Vagina (tissue), 2 donors: Measurements from ENCODE around the gene ERBB4. TPM values are rescaled to one million over a fixed set of nuclear protein-coding genes. Genes with fewer than 3 reads are reported as not detected.

ENCODE experiments used
- DNase-seq, 2 donors: peaks; one replicate each; pipeline ENCODE4 v3.0.0-alpha.2; 2017; ENCODE audit errors: extremely low spot score in 2 of 2
- H3K27ac ChIP-seq: fragments of 200-600 bp; sonication (generic); one replicate; pipeline ENCODE4 v1.5.1; 2019
- H3K27me3 ChIP-seq: fragments of 200-600 bp; sonication (generic); one replicate; pipeline ENCODE4 v1.5.1; 2019
- H3K36me3 ChIP-seq, 2 donors: fragments of 200-600 bp; sonication (generic); one replicate each; pipeline ENCODE4 v1.5.1; 2017 to 2019
- H3K4me1 ChIP-seq: fragments of 200-600 bp; sonication (generic); one replicate; pipeline ENCODE4 v1.5.1; 2019
- H3K4me3 ChIP-seq, 2 donors: fragments of 200-600 bp; sonication (generic); 1 replicate in 1 of 2; 2 replicates in 1 of 2; pipeline ENCODE4 v1.5.1; 2016 to 2019
- H3K9me3 ChIP-seq: fragments of 200-600 bp; sonication (generic); one replicate; pipeline ENCODE4 v1.5.1; 2019
- CTCF ChIP-seq, 3 experiments: fragments of 450-650 bp in 2 of 3; fragments of 200-600 bp in 1 of 3; sonication (generic) in 1 of 3; IDR thresholded peaks; one replicate each; pipeline ENCODE4 v1.5.1; 2017 to 2019; ENCODE audit warnings: antibody characterized with exemption in 3 of 3, mild to moderate bottlenecking in 2 of 3, moderate library complexity in 2 of 3
- POLR2A ChIP-seq, 2 donors: fragments of 450-650 bp; IDR thresholded peaks; one replicate each; pipeline ENCODE4 v1.6.1; 2017; ENCODE audit warnings: antibody characterized with exemption in 2 of 2, mild to moderate bottlenecking in 2 of 2, moderate library complexity in 2 of 2
- POLR2AphosphoS5 ChIP-seq, 2 donors: sonication (generic); formaldehyde crosslinking; IDR thresholded peaks; one replicate each; pipeline ENCODE4 v1.9.0; 2017; ENCODE audit warnings: antibody characterized with exemption in 2 of 2, mild to moderate bottlenecking in 2 of 2, low read depth in 1 of 2; ENCODE audit not compliant: insufficient read depth in 1 of 2
- intact Hi-C: fragments of 100-400 bp; cut with DNase I; formaldehyde crosslinking; loops from one replicate; pipeline ENCODE4 v1.15.1; 2023
- total RNA-seq: library from RNA; depleted of rRNA; stranded (reverse); fragments of >200 nt; gene quantifications from one replicate; pipeline ENCODE4 v1.2.3, GENCODE V29; 2016

Gene ERBB4
- total RNA-seq, 1 donor from 2014 or later: 0.25 TPM

- no peak overlapping the region for H3K27ac ChIP-seq
- no peaks in the 10 kb centered on the region for H3K36me3 ChIP-seq
Measured at GRCh38 chr2:211664321-211664720, 874.3 kb downstream of the ERBB4 start.

GRCh38 chr2:211654211-211654780 lies 884.3 kb downstream of the ERBB4 start:
- Histone ChIP-seq H3K9me3 (no peaks in the 10 kb centered on the region), H3K27ac (no peak overlapping the region), H3K4me1 (no peaks in the 10 kb centered on the region), H3K27me3 (no peaks in the 10 kb centered on the region), H3K4me3 (no peak overlapping the region), H3K36me3 (no peaks in the 10 kb centered on the region)
- intact Hi-C loops: no loop called here
- no peak for DNase-seq
- TF ChIP-seq POLR2AphosphoS5 (IDR thresholded peaks at IDR 0.05; ENCODE audit: insufficient read depth in 1 of 2, low read depth in 1 of 2): no peak
- TF ChIP-seq CTCF (IDR thresholded peaks at IDR 0.05): no peak
- TF ChIP-seq POLR2A (IDR thresholded peaks at IDR 0.05): no peak

More at GRCh38 chr2:211664321-211664720, 874.3 kb downstream of the ERBB4 start:
- no peak for DNase-seq
- TF ChIP-seq POLR2A (IDR thresholded peaks at IDR 0.05) (no peak), POLR2AphosphoS5 (IDR thresholded peaks at IDR 0.05; ENCODE audit: insufficient read depth in 1 of 2, low read depth in 1 of 2) (no peak), CTCF (IDR thresholded peaks at IDR 0.05) (no peak)
- Histone ChIP-seq H3K27me3 (no peaks in the 10 kb centered on the region), H3K4me3 (no peak overlapping the region), H3K4me1 (no peaks in the 10 kb centered on the region), H3K9me3 (no peaks in the 10 kb centered on the region)
- intact Hi-C loops: no loop called here

- intact Hi-C loops: no loop called here
- no peak for TF ChIP-seq CTCF (IDR thresholded peaks at IDR 0.05)
- H3K36me3 ChIP-seq: no peaks in the 10 kb centered on the region
- no peak overlapping the region for H3K27ac ChIP-seq
- DNase-seq: no peak
- no peaks in the 10 kb centered on the region for H3K9me3 ChIP-seq
- H3K4me3 ChIP-seq: no peak overlapping the region
- no peaks in the 10 kb centered on the region for H3K27me3 ChIP-seq
- no peaks in the 10 kb centered on the region for H3K4me1 ChIP-seq
Measured at GRCh38 chr2:211652327-211652726, 886.3 kb downstream of the ERBB4 start.

- DNase-seq: no peak
- H3K27ac ChIP-seq: no peak overlapping the region
- no peaks in the 10 kb centered on the region for H3K36me3 ChIP-seq
- H3K9me3 ChIP-seq: no peaks in the 10 kb centered on the region
- intact Hi-C loops: no loop called here
- no peaks in the 10 kb centered on the region for H3K27me3 ChIP-seq
- no peak for TF ChIP-seq POLR2A (IDR thresholded peaks at IDR 0.05)
- no peak for TF ChIP-seq POLR2AphosphoS5 (IDR thresholded peaks at IDR 0.05; ENCODE audit: insufficient read depth in 1 of 2, low read depth in 1 of 2)
- TF ChIP-seq CTCF (IDR thresholded peaks at IDR 0.05): no peak
- no peaks in the 10 kb centered on the region for H3K4me1 ChIP-seq
- no peak overlapping the region for H3K4me3 ChIP-seq
Measured at GRCh38 chr2:211649331-211649730, 889.3 kb downstream of the ERBB4 start.

- no peak for DNase-seq
- intact Hi-C loops: no loop called here
- H3K9me3 ChIP-seq: no peaks in the 10 kb centered on the region
Measured at GRCh38 chr2:211631503-211631902, 907.1 kb downstream of the ERBB4 start.

More at GRCh38 chr2:211631503-211631902, 907.1 kb downstream of the ERBB4 start:
- Histone ChIP-seq H3K36me3 (no peaks in the 10 kb centered on the region), H3K27ac (no peak overlapping the region), H3K4me1 (no peaks in the 10 kb centered on the region), H3K27me3 (no peaks in the 10 kb centered on the region), H3K4me3 (no peak overlapping the region)
- TF ChIP-seq CTCF (IDR thresholded peaks at IDR 0.05) (no peak), POLR2A (IDR thresholded peaks at IDR 0.05) (no peak), POLR2AphosphoS5 (IDR thresholded peaks at IDR 0.05; ENCODE audit: insufficient read depth in 1 of 2, low read depth in 1 of 2) (no peak)
